ENCODE results near the gene OSBPL5.

DNA sequence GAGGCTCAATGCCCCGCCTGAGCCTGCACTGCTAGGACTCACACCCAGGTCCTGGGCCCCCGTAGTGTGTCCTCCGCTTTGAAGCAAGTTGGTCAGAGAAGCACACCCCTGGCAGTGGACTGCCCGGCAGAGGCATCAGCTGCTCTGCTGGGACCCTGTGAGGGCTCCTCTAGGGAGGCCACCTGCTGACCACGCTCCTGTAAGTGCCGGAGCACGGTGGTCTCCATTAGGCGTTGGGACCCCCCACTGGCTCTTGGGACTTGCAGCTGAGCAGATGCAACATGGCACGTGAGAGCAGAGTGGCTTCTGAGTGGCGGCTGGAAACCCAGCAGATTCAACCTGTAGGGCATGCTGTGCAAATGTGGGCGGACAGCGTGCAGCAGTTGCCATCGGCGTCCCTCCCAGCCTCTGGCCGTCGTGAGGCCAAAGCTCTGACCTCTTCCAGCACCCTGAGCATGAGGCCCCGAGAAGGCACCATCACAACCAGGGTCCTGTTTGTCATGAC is 36.6 kb upstream of the OSBPL5 start:
- TF ChIP-seq EZH2 (IDR thresholded peaks at IDR 0.05), result no peak
- TF ChIP-seq, protein P1, sequence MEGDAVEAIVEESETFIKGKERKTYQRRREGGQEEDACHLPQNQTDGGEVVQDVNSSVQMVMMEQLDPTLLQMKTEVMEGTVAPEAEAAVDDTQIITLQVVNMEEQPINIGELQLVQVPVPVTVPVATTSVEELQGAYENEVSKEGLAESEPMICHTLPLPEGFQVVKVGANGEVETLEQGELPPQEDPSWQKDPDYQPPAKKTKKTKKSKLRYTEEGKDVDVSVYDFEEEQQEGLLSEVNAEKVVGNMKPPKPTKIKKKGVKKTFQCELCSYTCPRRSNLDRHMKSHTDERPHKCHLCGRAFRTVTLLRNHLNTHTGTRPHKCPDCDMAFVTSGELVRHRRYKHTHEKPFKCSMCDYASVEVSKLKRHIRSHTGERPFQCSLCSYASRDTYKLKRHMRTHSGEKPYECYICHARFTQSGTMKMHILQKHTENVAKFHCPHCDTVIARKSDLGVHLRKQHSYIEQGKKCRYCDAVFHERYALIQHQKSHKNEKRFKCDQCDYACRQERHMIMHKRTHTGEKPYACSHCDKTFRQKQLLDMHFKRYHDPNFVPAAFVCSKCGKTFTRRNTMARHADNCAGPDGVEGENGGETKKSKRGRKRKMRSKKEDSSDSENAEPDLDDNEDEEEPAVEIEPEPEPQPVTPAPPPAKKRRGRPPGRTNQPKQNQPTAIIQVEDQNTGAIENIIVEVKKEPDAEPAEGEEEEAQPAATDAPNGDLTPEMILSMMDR (IDR thresholded peaks at IDR 0.05), result no peak
- TF ChIP-seq EZH2phosphoT487 (IDR thresholded peaks at IDR 0.05), result no peak
